ENCODE data around the gene ELFN1.

GRCh38 chr7:1642291-1642731 lies 27.8 kb upstream of the ELFN1 start:
- TF ChIP-seq REST (IDR thresholded peaks at IDR 0.05; ENCODE audit: insufficient read depth in 1 of 2, low read depth in 2 of 2, low read length in 2 of 2) (no peak), FOXP2 (optimal IDR thresholded peaks at IDR 0.05; ENCODE audit: borderline replicate concordance, extremely low read depth, extremely low read length, insufficient read depth) (no peak), POLR2AphosphoS5 (IDR thresholded peaks at IDR 0.05; ENCODE audit: low read depth, low read length) (no peak)
